Mucosa of rectum (tissue), 2 donors: ENCODE data around the gene CISTR.
"Not testable (repeated sequence)": the region's sequence is repeated elsewhere in the genome, so short reads cannot be mapped to it uniquely, and the experiment has no call there.

Source experiments
- H3K27ac ChIP-seq, 2 donors: one replicate each; pipeline ENCODE4 v1.7.0; 2013; ENCODE audit warnings: inconsistent platforms in 2 of 2, low read depth in 2 of 2, low read length in 2 of 2
- H3K27me3 ChIP-seq, 2 donors: one replicate each; pipeline ENCODE4 v1.7.0; 2013; ENCODE audit warnings: low read length in 2 of 2; ENCODE audit not compliant: control insufficient read depth in 2 of 2, insufficient read depth in 2 of 2
- H3K36me3 ChIP-seq, 2 donors: one replicate each; pipeline ENCODE4 v1.7.0; 2013; ENCODE audit warnings: low read length in 2 of 2; ENCODE audit not compliant: control insufficient read depth in 2 of 2, insufficient read depth in 2 of 2
- H3K4me1 ChIP-seq, 2 donors: one replicate each; pipeline ENCODE4 v1.7.0; 2013; ENCODE audit warnings: low read length in 2 of 2, mild to moderate bottlenecking in 1 of 2; ENCODE audit not compliant: control insufficient read depth in 2 of 2, insufficient read depth in 2 of 2
- H3K4me3 ChIP-seq, 2 donors: one replicate each; pipeline ENCODE4 v1.7.0; 2013; ENCODE audit warnings: low read length in 2 of 2
- H3K9ac ChIP-seq, 2 donors: one replicate each; pipeline ENCODE4 v1.7.0; 2013; ENCODE audit warnings: low read length in 2 of 2, low read depth in 1 of 2, mild to moderate bottlenecking in 1 of 2
- H3K9me3 ChIP-seq, 2 donors: one replicate each; pipeline ENCODE4 v1.7.0; 2013; ENCODE audit warnings: low read length in 2 of 2; ENCODE audit not compliant: control insufficient read depth in 2 of 2
- donor health status: healthy.
- donor health status: Normal muscosa, but diverticular disease.

CISTR gene

GRCh38 chr12:53725824-53726223, 26.0 kb downstream of the CISTR start:
- Histone ChIP-seq H3K9me3 (no peaks in the 10 kb centered on the region), H3K4me1 (peaks cover 13 to 15% of the 10 kb centered on the region in 2 donors), H3K9ac (peak overlapping the region in 1 of 2 donors; percentile 14), H3K27me3 (no peaks in the 10 kb centered on the region), H3K27ac (no peak overlapping the region), H3K36me3 (peaks cover 37 to 39% of the 10 kb centered on the region in 2 donors), H3K4me3 (peak overlapping the region in 1 of 2 donors; percentile 99)

GRCh38 chr12:53722450-53723041, 29.2 kb downstream of the CISTR start:
- peaks cover 8 to 13% of the 10 kb centered on the region in 2 donors for H3K4me1 ChIP-seq
- H3K9ac ChIP-seq = no peak overlapping the region
- no peaks in the 10 kb centered on the region for H3K27me3 ChIP-seq
- H3K4me3 ChIP-seq = no peak overlapping the region
- no peak overlapping the region for H3K27ac ChIP-seq
- no peaks in the 10 kb centered on the region for H3K9me3 ChIP-seq
- H3K36me3 ChIP-seq = peaks cover 47 to 53% of the 10 kb centered on the region in 2 donors

- no peak overlapping the region for H3K4me3 ChIP-seq
- no peak overlapping the region for H3K9ac ChIP-seq
- peaks cover 2% of the 10 kb centered on the region in 2 donors for H3K4me1 ChIP-seq
- H3K36me3 ChIP-seq = peaks cover 56 to 67% of the 10 kb centered on the region in 2 donors
- H3K9me3 ChIP-seq = no peaks in the 10 kb centered on the region
- H3K27me3 ChIP-seq = no peaks in the 10 kb centered on the region
- no peak overlapping the region for H3K27ac ChIP-seq
Observed at GRCh38 chr12:53720946-53721345, 30.8 kb downstream of the CISTR start.

GRCh38 chr12:53719649-53720048, 32.1 kb downstream of the CISTR start:
- Histone ChIP-seq H3K4me3 (no peak overlapping the region), H3K4me1 (no peaks in the 10 kb centered on the region), H3K9me3 (no peaks in the 10 kb centered on the region), H3K36me3 (peaks cover 62 to 76% of the 10 kb centered on the region in 2 donors), H3K27ac (no peak overlapping the region), H3K27me3 (no peaks in the 10 kb centered on the region), H3K9ac (no peak overlapping the region)

- peaks cover 60 to 77% of the 10 kb centered on the region in 2 donors for H3K36me3 ChIP-seq
- not testable (repeated sequence) for H3K4me1 ChIP-seq, H3K27me3 ChIP-seq, H3K4me3 ChIP-seq, H3K27ac ChIP-seq, H3K9ac ChIP-seq, H3K9me3 ChIP-seq
Observed at GRCh38 chr12:53718567-53718966, 33.2 kb downstream of the CISTR start.

- peaks cover 59 to 77% of the 10 kb centered on the region in 2 donors for H3K36me3 ChIP-seq
- H3K4me3 ChIP-seq = no peak overlapping the region
- no peaks in the 10 kb centered on the region for H3K27me3 ChIP-seq
- no peaks in the 10 kb centered on the region for H3K9me3 ChIP-seq
- H3K27ac ChIP-seq = no peak overlapping the region
- no peaks in the 10 kb centered on the region for H3K4me1 ChIP-seq
- H3K9ac ChIP-seq = no peak overlapping the region
Observed at GRCh38 chr12:53717319-53717718, 34.5 kb downstream of the CISTR start.

DNA sequence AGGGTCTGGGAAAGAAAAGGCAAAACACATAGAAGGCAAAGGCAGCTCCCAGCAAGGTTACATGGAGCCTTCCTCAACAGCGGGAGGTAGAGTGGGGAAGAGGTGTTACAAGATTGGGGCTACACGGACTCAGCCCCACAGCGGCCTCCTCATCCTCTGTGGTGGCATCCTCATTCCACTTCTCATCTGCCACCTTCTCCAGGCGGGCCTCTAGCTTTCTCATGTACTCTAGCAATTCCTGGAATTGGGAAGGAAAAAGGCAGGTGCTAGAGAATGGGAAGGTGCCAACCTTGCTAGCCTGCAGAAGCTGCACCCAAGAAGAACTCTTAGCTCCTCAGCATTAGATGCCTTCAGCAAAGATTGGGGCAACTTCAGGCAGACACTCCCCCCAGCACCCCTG, 37.8 kb downstream of the CISTR start:
- Histone ChIP-seq H3K4me1 (no peaks in the 10 kb centered on the region), H3K27me3 (no peaks in the 10 kb centered on the region), H3K9me3 (no peaks in the 10 kb centered on the region), H3K36me3 (peaks cover 40 to 53% of the 10 kb centered on the region in 2 donors), H3K9ac (no peak overlapping the region), H3K4me3 (no peak overlapping the region), H3K27ac (no peak overlapping the region)

DNA sequence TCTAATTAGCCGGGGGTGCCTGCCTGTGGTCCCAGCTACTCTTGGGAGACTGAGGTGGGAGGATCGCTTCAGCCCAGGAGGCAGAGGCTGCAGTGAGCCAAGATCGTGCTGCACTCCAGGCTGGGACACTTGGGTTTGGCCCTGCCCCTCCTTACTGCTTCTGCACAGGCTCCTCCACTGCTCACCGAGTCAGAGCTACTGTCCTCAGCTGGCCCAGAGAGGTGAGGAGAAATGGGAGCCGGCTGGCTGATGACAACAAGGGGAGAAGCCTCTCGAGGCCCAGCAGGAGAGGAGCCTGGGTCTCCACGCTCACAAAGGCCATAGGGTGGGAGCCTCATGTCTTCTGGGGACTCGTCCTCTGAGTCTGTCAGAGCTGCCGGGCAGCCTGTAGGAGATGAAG, 38.3 kb downstream of the CISTR start:
- Histone ChIP-seq H3K9me3 (no peaks in the 10 kb centered on the region), H3K27ac (no peak overlapping the region), H3K4me1 (no peaks in the 10 kb centered on the region), H3K36me3 (peaks cover 40 to 53% of the 10 kb centered on the region in 2 donors), H3K9ac (no peak overlapping the region), H3K27me3 (peaks cover 0 to 2% of the 10 kb centered on the region in 2 donors), H3K4me3 (no peak overlapping the region)

DNA sequence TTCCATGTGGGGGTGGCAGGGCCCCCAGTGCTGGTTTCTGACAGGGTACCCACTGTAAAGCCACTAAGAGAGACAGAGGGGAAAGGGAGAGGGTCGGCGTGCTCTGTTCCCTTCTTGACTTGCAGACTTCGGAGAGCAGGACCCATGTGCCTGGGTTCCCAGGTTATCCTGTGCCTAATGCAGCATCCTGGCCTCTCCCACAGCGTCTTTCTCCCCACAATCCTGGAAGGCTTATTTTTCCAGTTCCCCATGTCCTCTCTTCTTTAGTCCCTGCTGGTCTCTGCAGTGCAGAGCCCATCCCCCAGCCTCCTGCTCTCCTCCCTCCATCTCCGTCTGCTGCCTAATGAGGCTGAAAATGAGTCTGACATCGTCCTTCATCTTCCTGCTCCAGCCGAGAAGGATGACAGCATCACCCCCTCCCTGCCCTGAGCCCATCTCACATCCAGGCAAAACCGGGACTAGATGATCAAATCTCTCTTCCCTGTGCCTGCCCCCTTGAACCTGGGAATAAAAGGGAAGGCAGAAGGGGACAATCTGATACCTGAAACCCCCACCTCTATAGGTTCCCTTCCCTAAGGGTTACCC, 39.6 kb downstream of the CISTR start:
- H3K9ac ChIP-seq = no peak overlapping the region
- peaks cover 40 to 50% of the 10 kb centered on the region in 2 donors for H3K36me3 ChIP-seq
- peaks cover 5 to 6% of the 10 kb centered on the region in 2 donors for H3K27me3 ChIP-seq
- H3K4me1 ChIP-seq = no peaks in the 10 kb centered on the region
- no peaks in the 10 kb centered on the region for H3K9me3 ChIP-seq
- H3K27ac ChIP-seq = no peak overlapping the region
- no peak overlapping the region for H3K4me3 ChIP-seq

GRCh38 chr12:53710091-53710490, 41.7 kb downstream of the CISTR start:
- H3K27me3 ChIP-seq = peaks cover 6 to 9% of the 10 kb centered on the region in 2 donors
- no peak overlapping the region for H3K4me3 ChIP-seq
- H3K36me3 ChIP-seq = peaks cover 23 to 29% of the 10 kb centered on the region in 2 donors
- H3K27ac ChIP-seq = no peak overlapping the region
- no peaks in the 10 kb centered on the region for H3K9me3 ChIP-seq
- no peaks in the 10 kb centered on the region for H3K4me1 ChIP-seq
- H3K9ac ChIP-seq = no peak overlapping the region
